Ishikawa (cell line): ENCODE data around the gene ZNF431.

Experiments
- CEBPB ChIP-seq: IDR thresholded peaks from 2 replicates; pipeline ENCODE4 v1.6.1; 2012
- CREB1 ChIP-seq: IDR thresholded peaks from 2 replicates; pipeline ENCODE4 v1.6.1; 2012; ENCODE audit warnings: low read depth
- EGR1 ChIP-seq: IDR thresholded peaks from 2 replicates; pipeline ENCODE4 v1.6.1; 2012
- EP300 ChIP-seq: IDR thresholded peaks from 2 replicates; pipeline ENCODE4 v1.6.1; 2012; ENCODE audit warnings: borderline replicate concordance
- FOXM1 ChIP-seq: IDR thresholded peaks from 2 replicates; pipeline ENCODE4 v1.6.1; 2012; ENCODE audit warnings: low read depth, borderline replicate concordance
- MAX ChIP-seq: IDR thresholded peaks from 2 replicates; pipeline ENCODE4 v1.6.1; 2012
- NFIC ChIP-seq: IDR thresholded peaks from 2 replicates; pipeline ENCODE4 v1.6.1; 2012
- RAD21 ChIP-seq: IDR thresholded peaks from 2 replicates; pipeline ENCODE4 v1.6.1; 2012; ENCODE audit warnings: low read depth
- REST ChIP-seq: IDR thresholded peaks from 2 replicates; pipeline ENCODE4 v1.6.1; 2012; ENCODE audit warnings: low read depth, mild to moderate bottlenecking
- TAF1 ChIP-seq: IDR thresholded peaks from 2 replicates; pipeline ENCODE4 v1.6.1; 2012; ENCODE audit warnings: low read depth, mild to moderate bottlenecking
- TCF12 ChIP-seq: IDR thresholded peaks from 2 replicates; pipeline ENCODE4 v1.6.1; 2012; ENCODE audit warnings: low read depth
- TEAD4 ChIP-seq: IDR thresholded peaks from 2 replicates; pipeline ENCODE4 v1.6.1; 2012
- USF1 ChIP-seq: IDR thresholded peaks from 2 replicates; pipeline ENCODE4 v1.6.1; 2012
- YY1 ChIP-seq: IDR thresholded peaks from 2 replicates; pipeline ENCODE4 v1.6.1; 2012; ENCODE audit warnings: low read depth
- ZBTB7A ChIP-seq: IDR thresholded peaks from 2 replicates; pipeline ENCODE4 v1.6.1; 2012; ENCODE audit warnings: low read depth

The ZNF431 gene

GRCh38 chr19:21101521-21102242, 40.2 kb upstream of the ZNF431 start:
- TF ChIP-seq MAX (no peak), NFIC (no peak), CEBPB (no peak), TAF1 (no peak), REST (no peak), TCF12 (no peak), CREB1 (no peak), RAD21 (no peak), TEAD4 (no peak), EGR1 (no peak), ZBTB7A (no peak), EP300 (no peak)

GRCh38 chr19:21109116-21109515, 32.7 kb upstream of the ZNF431 start:
- TF ChIP-seq ZBTB7A: no peak
- TF ChIP-seq CEBPB: no peak
- no peak for TF ChIP-seq RAD21
- no peak for TF ChIP-seq EGR1
- TF ChIP-seq USF1: no peak
- TF ChIP-seq EP300: no peak
- no peak for TF ChIP-seq TEAD4
- no peak for TF ChIP-seq MAX
- no peak for TF ChIP-seq NFIC
- no peak for TF ChIP-seq FOXM1
- no peak for TF ChIP-seq CREB1

GRCh38 chr19:21110183-21110582, 31.7 kb upstream of the ZNF431 start:
- no peak for TF ChIP-seq TEAD4
- TF ChIP-seq REST: no peak
- TF ChIP-seq MAX: no peak
- TF ChIP-seq TAF1: no peak
- TF ChIP-seq ZBTB7A: no peak
- TF ChIP-seq CREB1: no peak
- TF ChIP-seq NFIC: no peak
- TF ChIP-seq EGR1: no peak
- no peak for TF ChIP-seq RAD21
- TF ChIP-seq TCF12: no peak
- TF ChIP-seq EP300: no peak
- TF ChIP-seq CEBPB: no peak
- no peak for TF ChIP-seq USF1
- TF ChIP-seq FOXM1: no peak
- TF ChIP-seq YY1: no peak

- TF ChIP-seq EGR1 (no peak), REST (no peak), RAD21 (no peak), TEAD4 (no peak), USF1 (no peak), ZBTB7A (no peak), TAF1 (no peak), CREB1 (no peak), YY1 (no peak), MAX (no peak), NFIC (no peak)
These were observed 26.4 kb upstream of the ZNF431 start for GRCh38 chr19:21115430-21115829.
